ENCODE measurements around the gene COA1. TPM values are rescaled to one million over a fixed set of nuclear protein-coding genes. Genes with fewer than 3 reads are reported as not detected.

Gene COA1
- total RNA-seq, 3 donors from 2014 or later (not counting 1 experiment from before 2014, with no cell fraction given), result 55.0 to 85.3 (median 69.5) TPM

DNA sequence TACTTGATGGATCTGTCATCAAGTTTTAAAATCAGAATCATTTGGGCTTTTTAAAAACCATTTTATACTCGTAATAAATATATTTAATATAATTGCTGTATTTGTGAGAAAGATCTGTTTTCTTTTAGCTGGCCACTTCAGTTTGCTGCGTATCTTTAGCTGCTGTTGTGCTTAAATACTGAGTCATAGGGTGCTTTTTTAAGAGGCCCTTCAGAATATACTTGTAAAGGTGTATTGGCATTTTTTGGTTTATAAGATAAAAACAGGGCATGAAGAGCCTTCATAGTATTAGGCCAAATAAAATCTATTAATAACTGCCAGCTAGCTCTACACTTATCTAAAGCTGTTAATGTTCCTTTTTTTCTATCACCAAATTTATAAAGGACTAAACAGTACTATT, 102.6 kb downstream of the COA1 start:
- Histone ChIP-seq H3K4me3 (ENCODE audit: low read length) (no peak overlapping the region), H3K9me3 (ENCODE audit: control insufficient read depth, insufficient read depth, low read length) (no peaks in the 10 kb centered on the region), H3K4me1 (ENCODE audit: control insufficient read depth, insufficient read depth, low read length) (peaks cover 33% of the 10 kb centered on the region), H3K36me3 (ENCODE audit: control insufficient read depth, insufficient read depth, low read length) (peaks cover 75% of the 10 kb centered on the region), H3K27ac (ENCODE audit: low read length) (peak overlapping the region; percentile 80), H3K27me3 (ENCODE audit: control insufficient read depth, insufficient read depth, low read length) (no peaks in the 10 kb centered on the region)
- peaks cover 30% of the 10 kb centered on the region for H3K36me3 Mint-ChIP-seq
- WGBS (ENCODE audit: insufficient coverage), result 57% methylated on average over 1 of the region's 2 CpGs
- DNase-seq, result no peak
- no peaks in the 10 kb centered on the region for H3K9me3 Mint-ChIP-seq
- no peak overlapping the region for H3K27ac Mint-ChIP-seq
- ATAC-seq, result no peak
- TF ChIP-seq, protein P1, sequence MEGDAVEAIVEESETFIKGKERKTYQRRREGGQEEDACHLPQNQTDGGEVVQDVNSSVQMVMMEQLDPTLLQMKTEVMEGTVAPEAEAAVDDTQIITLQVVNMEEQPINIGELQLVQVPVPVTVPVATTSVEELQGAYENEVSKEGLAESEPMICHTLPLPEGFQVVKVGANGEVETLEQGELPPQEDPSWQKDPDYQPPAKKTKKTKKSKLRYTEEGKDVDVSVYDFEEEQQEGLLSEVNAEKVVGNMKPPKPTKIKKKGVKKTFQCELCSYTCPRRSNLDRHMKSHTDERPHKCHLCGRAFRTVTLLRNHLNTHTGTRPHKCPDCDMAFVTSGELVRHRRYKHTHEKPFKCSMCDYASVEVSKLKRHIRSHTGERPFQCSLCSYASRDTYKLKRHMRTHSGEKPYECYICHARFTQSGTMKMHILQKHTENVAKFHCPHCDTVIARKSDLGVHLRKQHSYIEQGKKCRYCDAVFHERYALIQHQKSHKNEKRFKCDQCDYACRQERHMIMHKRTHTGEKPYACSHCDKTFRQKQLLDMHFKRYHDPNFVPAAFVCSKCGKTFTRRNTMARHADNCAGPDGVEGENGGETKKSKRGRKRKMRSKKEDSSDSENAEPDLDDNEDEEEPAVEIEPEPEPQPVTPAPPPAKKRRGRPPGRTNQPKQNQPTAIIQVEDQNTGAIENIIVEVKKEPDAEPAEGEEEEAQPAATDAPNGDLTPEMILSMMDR (IDR thresholded peaks at IDR 0.05), result no peak
- no peaks in the 10 kb centered on the region for H3K27me3 Mint-ChIP-seq (ENCODE audit: low read depth in 2 of 2)
- intact Hi-C loops (cut with micrococcal nuclease), result loop anchor here (5.0 kb wide), 1 partner anchor 71 kb away; no protein-coding TSS in a partner anchor
- H3K4me1 Mint-ChIP-seq, result peaks cover 82 to 88% of the 10 kb centered on the region in 2 donors
- peak overlapping the region; percentile 86 for H3K4me3 Mint-ChIP-seq

DNA sequence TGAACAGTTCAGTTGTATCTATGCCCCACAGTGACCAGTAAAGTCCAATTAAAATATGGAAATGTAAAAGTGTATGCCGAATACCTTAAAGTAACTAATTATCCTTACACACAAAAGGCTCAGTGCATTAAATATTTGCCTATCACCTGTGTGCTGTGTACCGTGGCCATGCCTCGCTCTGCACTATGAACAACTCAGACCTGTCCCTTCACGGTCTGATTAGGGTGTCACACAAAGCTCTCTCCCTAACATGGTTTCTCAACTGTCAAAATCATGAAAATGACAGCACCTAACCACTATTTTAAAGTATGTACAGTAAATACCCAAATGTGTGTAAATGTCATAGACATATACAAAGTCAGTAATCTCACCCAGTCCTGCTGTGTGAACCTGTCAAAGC, 103.3 kb downstream of the COA1 start:
- Histone ChIP-seq H3K4me1 (ENCODE audit: control insufficient read depth, insufficient read depth, low read length) (peaks cover 33% of the 10 kb centered on the region), H3K36me3 (ENCODE audit: control insufficient read depth, insufficient read depth, low read length) (peaks cover 76% of the 10 kb centered on the region), H3K9me3 (ENCODE audit: control insufficient read depth, insufficient read depth, low read length) (no peaks in the 10 kb centered on the region), H3K27ac (ENCODE audit: low read length) (peak overlapping the region; percentile 80), H3K27me3 (ENCODE audit: control insufficient read depth, insufficient read depth, low read length) (no peaks in the 10 kb centered on the region), H3K4me3 (ENCODE audit: low read length) (no peak overlapping the region)
- no peaks in the 10 kb centered on the region for H3K27me3 Mint-ChIP-seq (ENCODE audit: low read depth in 2 of 2)
- intact Hi-C loops (cut with micrococcal nuclease), result loop anchor here (1.0 to 5.0 kb wide), 3 partner anchors 23 to 71 kb away; no protein-coding TSS in a partner anchor
- H3K9me3 Mint-ChIP-seq, result no peaks in the 10 kb centered on the region
- WGBS (ENCODE audit: insufficient coverage), result 24% methylated on average over 4 of the region's 4 CpGs
- TF ChIP-seq, protein P1 (IDR thresholded peaks at IDR 0.05), result no peak
- DNase-seq (no peak), ATAC-seq (peak; percentile 21 to 54 (median 44))
- H3K27ac Mint-ChIP-seq, result no peak overlapping the region
- H3K4me1 Mint-ChIP-seq, result peaks cover 79 to 86% of the 10 kb centered on the region in 2 donors
- peak overlapping the region; percentile 86 for H3K4me3 Mint-ChIP-seq
- peaks cover 23% of the 10 kb centered on the region for H3K36me3 Mint-ChIP-seq

GRCh38 chr7:43625453-43625852, 103.9 kb downstream of the COA1 start:
- Mint-ChIP-seq H3K36me3 (peaks cover 18% of the 10 kb centered on the region), H3K4me1 (peaks cover 79 to 80% of the 10 kb centered on the region in 2 donors), H3K9me3 (no peaks in the 10 kb centered on the region), H3K4me3 (peak overlapping the region; percentile 86), H3K27ac (no peak overlapping the region), H3K27me3 (ENCODE audit: low read depth in 2 of 2) (no peaks in the 10 kb centered on the region)
- intact Hi-C loops (cut with micrococcal nuclease), result loop anchor here (1.0 to 5.0 kb wide), 3 partner anchors 24 to 72 kb away; no protein-coding TSS in a partner anchor
- Histone ChIP-seq H3K27me3 (ENCODE audit: control insufficient read depth, insufficient read depth, low read length) (no peaks in the 10 kb centered on the region), H3K9me3 (ENCODE audit: control insufficient read depth, insufficient read depth, low read length) (no peaks in the 10 kb centered on the region), H3K36me3 (ENCODE audit: control insufficient read depth, insufficient read depth, low read length) (peaks cover 75% of the 10 kb centered on the region), H3K27ac (ENCODE audit: low read length) (peak overlapping the region; percentile 80), H3K4me3 (ENCODE audit: low read length) (no peak overlapping the region), H3K4me1 (ENCODE audit: control insufficient read depth, insufficient read depth, low read length) (peaks cover 37% of the 10 kb centered on the region)
- TF ChIP-seq, protein P1 (IDR thresholded peaks at IDR 0.05), result no peak
- DNase-seq, result peak; percentile 76 to 86
- ATAC-seq, result peak; percentile 82 to 97 (median 93)

DNA sequence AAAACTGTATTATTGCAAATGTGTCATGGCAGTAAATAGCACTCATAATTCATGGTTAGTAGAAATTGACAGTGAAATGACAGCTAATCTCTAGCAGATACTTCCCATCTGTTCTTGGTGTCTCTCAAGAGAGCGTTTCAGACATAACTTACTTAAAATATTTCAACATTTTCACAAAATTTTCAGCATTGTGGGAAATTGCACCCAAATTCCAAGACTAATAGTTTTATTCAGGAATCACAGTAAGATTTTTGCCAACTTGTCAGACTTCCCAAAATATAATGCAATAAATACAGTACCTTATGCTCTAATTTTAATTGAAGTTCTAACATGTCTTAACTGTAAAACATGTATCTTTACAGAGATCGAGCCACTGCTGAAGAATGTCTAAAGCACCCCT, 105.2 kb downstream of the COA1 start:
- Histone ChIP-seq H3K36me3 (ENCODE audit: control insufficient read depth, insufficient read depth, low read length) (peaks cover 73% of the 10 kb centered on the region), H3K9me3 (ENCODE audit: control insufficient read depth, insufficient read depth, low read length) (no peaks in the 10 kb centered on the region), H3K4me1 (ENCODE audit: control insufficient read depth, insufficient read depth, low read length) (peaks cover 40% of the 10 kb centered on the region), H3K27ac (ENCODE audit: low read length) (peak overlapping the region; percentile 80), H3K4me3 (ENCODE audit: low read length) (no peak overlapping the region), H3K27me3 (ENCODE audit: control insufficient read depth, insufficient read depth, low read length) (no peaks in the 10 kb centered on the region)
- Mint-ChIP-seq H3K27me3 (ENCODE audit: low read depth in 2 of 2) (no peaks in the 10 kb centered on the region), H3K27ac (no peak overlapping the region), H3K36me3 (peaks cover 14% of the 10 kb centered on the region), H3K4me3 (peak overlapping the region; percentile 86), H3K4me1 (peaks cover 72 to 74% of the 10 kb centered on the region in 2 donors), H3K9me3 (no peaks in the 10 kb centered on the region)
- intact Hi-C loops (cut with micrococcal nuclease), result no loop called here
- DNase-seq, result no peak
- ATAC-seq, result no peak
- TF ChIP-seq, protein P1 (IDR thresholded peaks at IDR 0.05), result no peak
- WGBS (ENCODE audit: insufficient coverage), result 87% methylated on average over 2 of the region's 2 CpGs

Data from natural killer cell (primary cell).